PC-9 (cell line): ENCODE results near the gene EGLN2.
"Not testable (repeated sequence)": the region's sequence is repeated elsewhere in the genome, so short reads cannot be mapped to it uniquely, and the experiment has no call there.

ENCODE experiments used
- CTCF ChIP-seq: fragments of 200-600 bp; sonication (generic); conservative IDR thresholded peaks from 2 replicates; pipeline ENCODE4 v1.6.1; 2017; ENCODE audit warnings: mixed run types, antibody characterized with exemption, mild to moderate bottlenecking, moderate library complexity
- EZH2 ChIP-seq: fragments of 200-600 bp; sonication (generic); IDR thresholded peaks from 2 replicates; pipeline ENCODE4 v1.8.0; 2017; ENCODE audit warnings: antibody characterized with exemption, low read depth

- not testable (repeated sequence) for TF ChIP-seq EZH2, CTCF
These were observed 19.7 kb downstream of the EGLN2 start for GRCh38 chr19:40818480-40819399.
